Liver (tissue), 9 donors: Measurements from ENCODE around the gene ATG10. TPM values are rescaled to one million over a fixed set of nuclear protein-coding genes. Genes with fewer than 3 reads are reported as not detected.

ENCODE experiments used
- DNase-seq: peaks from one replicate; pipeline ENCODE4 v3.0.0-alpha.2; 2017; ENCODE audit warnings: low spot score
- H3K27ac ChIP-seq, 2 donors: one replicate each; pipeline ENCODE4 v1.7.0; 2013; ENCODE audit warnings: inconsistent platforms in 2 of 2, low read length in 2 of 2, control low read depth in 1 of 2, low read depth in 1 of 2, mild to moderate bottlenecking in 1 of 2
- H3K27me3 ChIP-seq, 4 donors: one replicate each; pipeline versions ENCODE4 v1.6.1 to v1.7.0; 2013; ENCODE audit warnings: low read length in 3 of 4, inconsistent platforms in 1 of 4, mild to moderate bottlenecking in 1 of 4, moderate library complexity in 1 of 4; ENCODE audit not compliant: control insufficient read depth in 4 of 4, insufficient read depth in 4 of 4
- H3K36me3 ChIP-seq, 4 donors: one replicate each; pipeline versions ENCODE4 v1.6.1 to v1.7.0; 2013; ENCODE audit warnings: low read length in 3 of 4, mild to moderate bottlenecking in 3 of 4, low read depth in 1 of 4, moderate library complexity in 1 of 4; ENCODE audit not compliant: control insufficient read depth in 4 of 4, insufficient read depth in 3 of 4
- H3K4me1 ChIP-seq, 4 donors: one replicate each; pipeline versions ENCODE4 v1.6.1 to v1.7.0; 2013; ENCODE audit warnings: low read length in 3 of 4, mild to moderate bottlenecking in 3 of 4, moderate library complexity in 1 of 4; ENCODE audit not compliant: control insufficient read depth in 4 of 4, insufficient read depth in 4 of 4
- H3K4me3 ChIP-seq, 3 donors: one replicate each; pipeline versions ENCODE4 v1.6.1 to v1.7.0; 2013; ENCODE audit warnings: low read length in 3 of 3, control low read depth in 1 of 3, low read depth in 1 of 3, mild to moderate bottlenecking in 1 of 3
- H3K9ac ChIP-seq, 2 donors: one replicate each; pipeline ENCODE4 v1.7.0; 2013; ENCODE audit warnings: low read length in 2 of 2, mild to moderate bottlenecking in 2 of 2, moderate library complexity in 2 of 2, control low read depth in 1 of 2, low read depth in 1 of 2
- H3K9me3 ChIP-seq, 4 donors: one replicate each; pipeline versions ENCODE4 v1.6.1 to v1.7.0; 2013; ENCODE audit warnings: low read length in 3 of 4; ENCODE audit not compliant: control insufficient read depth in 4 of 4
- FOXA1 ChIP-seq: IDR thresholded peaks from 2 replicates; pipeline ENCODE4 v1.6.1; 2016; ENCODE audit warnings: antibody characterized with exemption
- GABPA ChIP-seq, 2 donors: IDR thresholded peaks in 1 of 2; conservative IDR thresholded peaks in 1 of 2; 2 replicates each; pipeline ENCODE4 v1.6.1; 2016; ENCODE audit warnings: antibody characterized with exemption in 2 of 2, mild to moderate bottlenecking in 1 of 2, moderate library complexity in 1 of 2
- HNF4A ChIP-seq, 2 donors: conservative IDR thresholded peaks; 2 replicates each; pipeline ENCODE4 v1.6.1; 2016; ENCODE audit warnings: antibody characterized with exemption in 2 of 2, mild to moderate bottlenecking in 2 of 2
- JUND ChIP-seq, 2 donors: IDR thresholded peaks; 2 replicates each; pipeline ENCODE4 v1.6.1; 2016; ENCODE audit warnings: antibody characterized with exemption in 2 of 2
- RXRA ChIP-seq, 2 donors: IDR thresholded peaks; 2 replicates each; pipeline ENCODE4 v1.6.1; 2017 to 2018; ENCODE audit warnings: antibody characterized with exemption in 2 of 2, mild to moderate bottlenecking in 1 of 2
- SP1 ChIP-seq: IDR thresholded peaks from 2 replicates; pipeline ENCODE4 v1.6.1; 2018; ENCODE audit warnings: antibody characterized with exemption, mild to moderate bottlenecking
- TAF1 ChIP-seq: conservative IDR thresholded peaks from 2 replicates; pipeline ENCODE4 v1.6.1; 2016; ENCODE audit warnings: antibody characterized with exemption, mild to moderate bottlenecking
- YY1 ChIP-seq: IDR thresholded peaks from 2 replicates; pipeline ENCODE4 v1.6.1; 2016; ENCODE audit warnings: antibody characterized with exemption, mild to moderate bottlenecking
- ZBTB33 ChIP-seq: IDR thresholded peaks from 2 replicates; pipeline ENCODE4 v1.6.1; 2016; ENCODE audit warnings: antibody characterized with exemption
- WGBS: extraction: QIAGEN DNeasy Blood & Tissue Kit; methylation state at CpG from one replicate; pipeline ENCODE4 v1.1.7; 2013; 5-methylcytosine and 5-hydroxymethylcytosine counted together
- polyA plus RNA-seq, 2 donors: library from polyadenylated mRNA; stranded (reverse) in 1 of 2; unstranded in 1 of 2; fragments of 200-250 nt in 1 of 2; fragments of >200 nt in 1 of 2; fragmentation: Nextera tagmentation in 1 of 2; extraction: Ambion mirVana in 1 of 2; gene quantifications; one replicate each; pipeline versions ENCODE4 v1.2.1 to v1.2.3, GENCODE V29; 2013 to 2015
- total RNA-seq, 2 donors: library from RNA; depleted of rRNA; stranded (reverse); fragments of >200 nt; gene quantifications; one replicate each; pipeline ENCODE4 v1.2.3, GENCODE V29; 2014
- TF ChIP-seq, protein P1 (sequence below): IDR thresholded peaks from 2 replicates; pipeline ENCODE4 v1.6.1; 2016; ENCODE audit warnings: antibody characterized with exemption
- TF ChIP-seq, protein P2 (sequence below): IDR thresholded peaks from 2 replicates; pipeline ENCODE4 v1.6.1; 2016; ENCODE audit warnings: antibody characterized with exemption
- TF ChIP-seq, protein P3 (sequence below): IDR thresholded peaks from 2 replicates; pipeline ENCODE4 v1.6.1; 2016; ENCODE audit warnings: antibody characterized with exemption, mild to moderate bottlenecking
- donor health status: healthy.
- donor health status: healthy.
- donor health status: healthy.
- donor health status: healthy.
- donor health status: healthy.

ATG10 gene
- total and polyA plus RNA-seq, 4 donors, result 3.1 to 7.8 (median 7.4) TPM

GRCh38 chr5:81969912-81970311 lies 1.9 kb upstream of the ATG10 start:
- Histone ChIP-seq H3K27ac (no peak overlapping the region), H3K4me3 (no peak overlapping the region), H3K9ac (no peak overlapping the region), H3K36me3 (no peaks in the 10 kb centered on the region), H3K4me1 (peaks cover 0 to 8% (median 2%) of the 10 kb centered on the region in 4 donors), H3K27me3 (no peaks in the 10 kb centered on the region), H3K9me3 (no peaks in the 10 kb centered on the region)
- no peak for DNase-seq
- TF ChIP-seq ZBTB33 (no peak), FOXA1 (no peak), YY1 (no peak), JUND (IDR thresholded peaks at IDR 0.05) (no peak), GABPA (IDR thresholded peaks at IDR 0.05 in 1 of 2, conservative IDR thresholded peaks at IDR 0.05 in 1 of 2) (no peak), SP1 (no peak)
- TF ChIP-seq, protein P1, sequence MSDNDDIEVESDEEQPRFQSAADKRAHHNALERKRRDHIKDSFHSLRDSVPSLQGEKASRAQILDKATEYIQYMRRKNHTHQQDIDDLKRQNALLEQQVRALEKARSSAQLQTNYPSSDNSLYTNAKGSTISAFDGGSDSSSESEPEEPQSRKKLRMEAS, result no peak
- TF ChIP-seq, protein P2, sequence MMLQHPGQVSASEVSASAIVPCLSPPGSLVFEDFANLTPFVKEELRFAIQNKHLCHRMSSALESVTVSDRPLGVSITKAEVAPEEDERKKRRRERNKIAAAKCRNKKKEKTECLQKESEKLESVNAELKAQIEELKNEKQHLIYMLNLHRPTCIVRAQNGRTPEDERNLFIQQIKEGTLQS, result no peak
- TF ChIP-seq, protein P3, sequence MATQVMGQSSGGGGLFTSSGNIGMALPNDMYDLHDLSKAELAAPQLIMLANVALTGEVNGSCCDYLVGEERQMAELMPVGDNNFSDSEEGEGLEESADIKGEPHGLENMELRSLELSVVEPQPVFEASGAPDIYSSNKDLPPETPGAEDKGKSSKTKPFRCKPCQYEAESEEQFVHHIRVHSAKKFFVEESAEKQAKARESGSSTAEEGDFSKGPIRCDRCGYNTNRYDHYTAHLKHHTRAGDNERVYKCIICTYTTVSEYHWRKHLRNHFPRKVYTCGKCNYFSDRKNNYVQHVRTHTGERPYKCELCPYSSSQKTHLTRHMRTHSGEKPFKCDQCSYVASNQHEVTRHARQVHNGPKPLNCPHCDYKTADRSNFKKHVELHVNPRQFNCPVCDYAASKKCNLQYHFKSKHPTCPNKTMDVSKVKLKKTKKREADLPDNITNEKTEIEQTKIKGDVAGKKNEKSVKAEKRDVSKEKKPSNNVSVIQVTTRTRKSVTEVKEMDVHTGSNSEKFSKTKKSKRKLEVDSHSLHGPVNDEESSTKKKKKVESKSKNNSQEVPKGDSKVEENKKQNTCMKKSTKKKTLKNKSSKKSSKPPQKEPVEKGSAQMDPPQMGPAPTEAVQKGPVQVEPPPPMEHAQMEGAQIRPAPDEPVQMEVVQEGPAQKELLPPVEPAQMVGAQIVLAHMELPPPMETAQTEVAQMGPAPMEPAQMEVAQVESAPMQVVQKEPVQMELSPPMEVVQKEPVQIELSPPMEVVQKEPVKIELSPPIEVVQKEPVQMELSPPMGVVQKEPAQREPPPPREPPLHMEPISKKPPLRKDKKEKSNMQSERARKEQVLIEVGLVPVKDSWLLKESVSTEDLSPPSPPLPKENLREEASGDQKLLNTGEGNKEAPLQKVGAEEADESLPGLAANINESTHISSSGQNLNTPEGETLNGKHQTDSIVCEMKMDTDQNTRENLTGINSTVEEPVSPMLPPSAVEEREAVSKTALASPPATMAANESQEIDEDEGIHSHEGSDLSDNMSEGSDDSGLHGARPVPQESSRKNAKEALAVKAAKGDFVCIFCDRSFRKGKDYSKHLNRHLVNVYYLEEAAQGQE, result no peak
- WGBS, result 97% methylated on average over 2 of the region's 2 CpGs

GRCh38 chr5:81971111-81971711 lies 612 bp upstream of the ATG10 start:
- peak overlapping the region; percentile 84 to 100 for H3K9ac ChIP-seq
- TF ChIP-seq HNF4A (conservative IDR thresholded peaks at IDR 0.05), result peak in 1 of 2 donors; percentile 20
- peak; percentile 53 to 57 for TF ChIP-seq RXRA (IDR thresholded peaks at IDR 0.05)
- peak; percentile 40 for TF ChIP-seq TAF1
- no peak for TF ChIP-seq GABPA (IDR thresholded peaks at IDR 0.05 in 1 of 2, conservative IDR thresholded peaks at IDR 0.05 in 1 of 2)
- peak in 1 of 2 donors; percentile 22 for TF ChIP-seq JUND (IDR thresholded peaks at IDR 0.05)
- TF ChIP-seq SP1, result peak; percentile 72
- TF ChIP-seq, protein P1, result peak; percentile 12
- TF ChIP-seq FOXA1, result no peak
- H3K36me3 ChIP-seq, result peaks cover 0 to 1% (median 0%) of the 10 kb centered on the region in 4 donors
- H3K4me3 ChIP-seq, result peak overlapping the region; percentile 73 to 90 (median 84)
- peak overlapping the region; percentile 98 to 100 for H3K27ac ChIP-seq
- under 1% methylated on average over 11 of the region's 11 CpGs for WGBS
- DNase-seq, result peak; percentile 37
- H3K27me3 ChIP-seq, result no peaks in the 10 kb centered on the region
- no peaks in the 10 kb centered on the region for H3K9me3 ChIP-seq
- H3K4me1 ChIP-seq, result peaks cover 0 to 8% (median 2%) of the 10 kb centered on the region in 4 donors
